Measurements from ENCODE around the gene GIT1.
"Not testable (repeated sequence)": the region's sequence is repeated elsewhere in the genome, so short reads cannot be mapped to it uniquely, and the experiment has no call there.

Gene GIT1

DNA sequence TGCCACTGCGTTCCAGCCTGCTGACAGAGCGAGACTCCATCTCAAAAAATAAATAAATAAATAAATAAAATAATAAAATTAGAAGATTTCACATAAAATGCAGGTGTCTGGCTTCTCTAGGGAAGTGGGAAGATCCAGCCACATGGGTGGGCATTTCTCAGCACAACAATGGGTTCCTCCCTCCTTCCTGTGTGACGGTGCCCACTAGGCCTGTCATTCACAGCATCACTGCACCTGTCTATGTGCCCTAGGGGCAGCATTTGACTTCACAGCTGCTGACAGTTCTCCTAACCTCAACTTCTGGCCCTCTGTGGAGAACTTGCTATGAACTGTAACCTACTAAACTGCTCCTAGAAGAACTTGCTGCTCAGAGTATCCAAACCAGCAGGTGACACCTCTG is 25.6 kb downstream of the GIT1 start:
- Mint-ChIP-seq H3K27me3 (no peaks in the 10 kb centered on the region), H3K36me3 (peaks cover 3% of the 10 kb centered on the region), H3K27ac (peak overlapping the region; percentile 73)

DNA sequence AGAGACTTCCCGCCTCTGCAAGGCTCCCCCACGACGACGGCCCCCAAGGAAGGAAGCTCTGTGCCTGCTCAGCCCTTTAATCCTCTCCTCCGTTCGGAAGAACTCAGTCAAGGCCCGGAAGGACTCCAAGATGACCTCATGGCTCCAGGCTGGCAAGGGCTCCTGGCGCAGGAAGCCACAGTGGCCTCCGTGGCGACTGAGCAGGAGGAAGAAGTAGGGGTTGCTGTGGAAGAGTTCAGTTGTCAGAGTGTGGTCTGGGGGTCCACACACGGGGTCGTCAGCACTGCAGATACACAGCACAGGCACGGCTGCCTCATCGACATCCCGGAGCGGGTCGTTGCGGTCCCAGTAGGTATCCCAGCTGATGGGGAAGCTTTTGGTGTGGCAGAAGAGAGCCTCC is 26.8 kb downstream of the GIT1 start:
- ATAC-seq (ENCODE audit: low read depth): no peak
- Mint-ChIP-seq H3K4me1 (peaks cover 45% of the 10 kb centered on the region), H3K9me3 (no peaks in the 10 kb centered on the region), H3K27me3 (no peaks in the 10 kb centered on the region), H3K36me3 (peaks cover 3% of the 10 kb centered on the region), H3K4me3 (peak overlapping the region; percentile 28), H3K27ac (peak overlapping the region; percentile 93)
- no peak for DNase-seq (ENCODE audit: low spot score in 2 of 2)

More for the DNA sequence above, 25.6 kb downstream of the GIT1 start:
- Mint-ChIP-seq H3K4me1 (peaks cover 39% of the 10 kb centered on the region), H3K9me3 (no peaks in the 10 kb centered on the region), H3K4me3 (peak overlapping the region; percentile 18)
- ATAC-seq (ENCODE audit: low read depth): peak; percentile 34
- peak; percentile 38 to 41 for DNase-seq (ENCODE audit: low spot score in 2 of 2)

DNA sequence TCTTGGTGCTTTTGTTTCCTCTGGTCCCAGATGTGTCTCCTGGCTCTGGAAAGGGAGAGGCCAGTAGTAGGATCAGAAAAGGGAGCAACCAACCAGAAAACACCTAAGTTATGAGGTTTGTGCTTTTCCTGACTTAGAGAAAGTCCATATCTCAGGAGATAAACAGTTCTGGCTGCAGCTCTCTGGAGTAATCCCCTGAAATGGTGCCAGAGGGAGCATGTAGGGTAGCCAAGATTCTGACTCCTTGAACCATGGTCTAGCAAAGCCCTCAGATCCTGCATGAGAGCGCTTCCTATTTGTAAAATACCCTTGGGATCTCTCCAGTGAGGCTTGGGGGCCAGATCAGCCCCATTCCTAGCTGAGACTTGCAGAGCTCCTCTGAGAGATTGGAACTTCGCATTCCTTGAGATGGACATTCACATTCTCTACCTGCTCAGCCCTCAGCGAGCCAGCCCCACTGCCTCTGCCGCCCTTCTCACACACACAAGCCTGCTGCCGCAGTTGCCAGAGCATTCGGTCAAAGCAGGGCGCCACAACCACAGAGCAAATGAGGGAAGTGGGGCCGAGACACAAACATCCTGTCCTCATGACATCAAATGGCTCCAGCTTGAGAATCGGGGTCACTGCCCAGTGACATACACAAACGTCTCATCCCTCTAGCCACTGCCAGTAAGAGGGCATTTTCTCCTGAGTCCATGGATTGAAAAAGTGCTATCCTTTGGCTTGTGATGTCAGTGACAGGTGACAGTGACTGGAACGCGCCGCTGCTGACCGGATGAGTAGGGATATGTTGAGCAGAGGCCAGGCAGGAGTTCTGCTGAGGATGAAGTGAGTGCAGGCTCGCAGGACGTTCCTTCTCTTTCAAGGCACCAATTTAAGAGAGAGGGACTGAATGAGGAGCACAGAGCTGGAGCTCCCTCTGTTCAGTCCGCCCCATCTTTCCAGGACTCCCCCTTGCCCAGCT is 27.6 kb downstream of the GIT1 start:
- peak overlapping the region; percentile 93 for H3K27ac Mint-ChIP-seq
- peaks cover 53% of the 10 kb centered on the region for H3K4me1 Mint-ChIP-seq
- H3K27me3 Mint-ChIP-seq: no peaks in the 10 kb centered on the region
- H3K4me3 Mint-ChIP-seq: peak overlapping the region; percentile 63
- peak; percentile 35 for ATAC-seq (ENCODE audit: low read depth)
- peak in 1 of 2 donors; percentile 45 for DNase-seq (ENCODE audit: low spot score in 2 of 2)
- no peaks in the 10 kb centered on the region for H3K9me3 Mint-ChIP-seq
- H3K36me3 Mint-ChIP-seq: peaks cover 3% of the 10 kb centered on the region

DNA sequence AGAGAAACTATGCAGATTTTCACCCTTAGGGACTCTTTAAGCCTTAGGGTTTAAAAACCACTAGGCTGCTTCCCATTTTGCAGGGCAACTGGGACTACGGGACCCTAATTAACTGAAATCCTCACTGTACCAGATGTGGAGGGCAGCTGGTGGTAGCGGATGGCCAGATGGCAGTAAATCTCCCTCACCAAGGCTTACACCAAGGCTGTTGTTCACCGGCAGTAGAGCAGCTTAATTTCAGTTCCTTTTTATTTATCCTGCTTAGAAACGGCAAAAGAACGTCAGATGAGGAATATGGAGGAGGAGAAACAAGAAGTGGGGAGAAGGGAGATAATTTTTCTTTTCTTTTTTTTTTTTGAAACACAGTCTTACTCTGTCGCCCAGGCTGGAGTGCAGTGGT is 29.1 kb downstream of the GIT1 start:
- DNase-seq (ENCODE audit: low spot score in 2 of 2) (peak; percentile 27 to 38), ATAC-seq (ENCODE audit: low read depth) (peak; percentile 59)
- H3K4me1 Mint-ChIP-seq: peaks cover 51% of the 10 kb centered on the region
- peak overlapping the region; percentile 52 for H3K4me3 Mint-ChIP-seq
- no peaks in the 10 kb centered on the region for H3K9me3 Mint-ChIP-seq
- peaks cover 3% of the 10 kb centered on the region for H3K36me3 Mint-ChIP-seq
- peak overlapping the region; percentile 21 for H3K27ac Mint-ChIP-seq
- no peaks in the 10 kb centered on the region for H3K27me3 Mint-ChIP-seq

DNA sequence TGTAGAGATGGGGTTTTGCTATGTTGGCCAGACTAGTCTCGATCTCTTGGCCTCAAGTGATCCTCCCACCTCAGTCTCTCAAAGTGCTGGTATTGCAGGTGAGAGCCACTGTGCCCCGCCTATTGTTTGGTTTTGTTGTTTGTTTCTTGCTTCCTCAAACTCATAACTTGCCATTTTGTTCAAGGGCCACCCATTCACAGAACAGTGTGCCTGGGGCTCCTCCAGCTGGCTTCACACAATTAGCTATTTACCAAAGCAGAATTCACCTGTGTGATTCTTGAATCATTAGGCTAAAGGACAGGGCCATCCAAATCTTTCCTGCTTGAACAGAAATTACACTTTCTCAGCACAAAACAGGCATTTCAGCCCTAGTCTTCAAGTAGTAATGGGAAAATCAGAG is 29.8 kb downstream of the GIT1 start:
- Mint-ChIP-seq H3K36me3 (peaks cover 3% of the 10 kb centered on the region), H3K4me1 (peaks cover 51% of the 10 kb centered on the region), H3K27ac (peak overlapping the region; percentile 21), H3K9me3 (no peaks in the 10 kb centered on the region), H3K4me3 (peak overlapping the region; percentile 14), H3K27me3 (no peaks in the 10 kb centered on the region)
- peak; percentile 10 for ATAC-seq (ENCODE audit: low read depth)
- no peak for DNase-seq (ENCODE audit: low spot score in 2 of 2)

DNA sequence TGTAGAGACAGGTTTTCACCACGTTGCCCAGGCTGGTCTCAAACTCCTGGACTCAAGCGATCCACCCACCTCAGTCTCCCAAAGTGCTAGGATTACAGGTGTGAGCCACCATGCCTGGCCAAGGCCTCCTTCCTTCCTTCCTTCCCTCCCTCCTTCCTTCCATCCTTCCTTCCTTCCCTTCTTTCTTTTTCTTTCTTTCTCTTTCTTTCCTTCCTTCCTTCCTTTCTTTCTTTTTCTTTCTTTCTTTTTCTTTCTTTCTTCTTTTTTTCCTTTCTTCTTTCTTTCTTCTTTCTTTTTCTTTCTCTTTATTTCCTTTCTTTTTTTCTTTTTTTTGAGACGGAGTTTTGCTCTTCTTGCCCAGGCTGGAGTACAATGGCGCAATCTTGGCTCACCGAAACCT is 31.3 kb downstream of the GIT1 start:
- not testable (repeated sequence) for H3K27ac Mint-ChIP-seq; DNase-seq (ENCODE audit: low spot score in 2 of 2); H3K36me3 Mint-ChIP-seq; H3K4me3 Mint-ChIP-seq; ATAC-seq (ENCODE audit: low read depth); H3K9me3 Mint-ChIP-seq; H3K27me3 Mint-ChIP-seq
- H3K4me1 Mint-ChIP-seq: peaks cover 46% of the 10 kb centered on the region

DNA sequence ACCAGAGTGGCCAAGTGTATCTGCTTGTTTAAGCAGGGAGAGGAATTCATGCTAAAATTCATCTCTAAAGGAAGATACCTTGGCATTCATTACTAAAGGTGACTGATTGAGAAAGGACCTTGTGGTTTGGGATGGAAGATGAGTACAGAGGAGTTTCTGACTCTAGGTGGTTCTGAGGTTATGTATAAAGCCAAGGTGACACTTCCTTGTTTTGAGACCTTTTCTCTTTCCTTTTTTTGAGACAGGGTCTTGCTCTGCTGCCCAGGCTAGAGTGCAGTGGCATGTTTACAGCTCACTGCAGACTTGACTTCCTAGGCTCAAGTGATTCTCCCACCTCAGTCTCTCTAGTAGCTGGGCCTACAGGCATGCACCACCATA is 31.7 kb downstream of the GIT1 start:
- no peak overlapping the region for H3K27ac Mint-ChIP-seq
- ATAC-seq (ENCODE audit: low read depth): peak; percentile 28

DNA sequence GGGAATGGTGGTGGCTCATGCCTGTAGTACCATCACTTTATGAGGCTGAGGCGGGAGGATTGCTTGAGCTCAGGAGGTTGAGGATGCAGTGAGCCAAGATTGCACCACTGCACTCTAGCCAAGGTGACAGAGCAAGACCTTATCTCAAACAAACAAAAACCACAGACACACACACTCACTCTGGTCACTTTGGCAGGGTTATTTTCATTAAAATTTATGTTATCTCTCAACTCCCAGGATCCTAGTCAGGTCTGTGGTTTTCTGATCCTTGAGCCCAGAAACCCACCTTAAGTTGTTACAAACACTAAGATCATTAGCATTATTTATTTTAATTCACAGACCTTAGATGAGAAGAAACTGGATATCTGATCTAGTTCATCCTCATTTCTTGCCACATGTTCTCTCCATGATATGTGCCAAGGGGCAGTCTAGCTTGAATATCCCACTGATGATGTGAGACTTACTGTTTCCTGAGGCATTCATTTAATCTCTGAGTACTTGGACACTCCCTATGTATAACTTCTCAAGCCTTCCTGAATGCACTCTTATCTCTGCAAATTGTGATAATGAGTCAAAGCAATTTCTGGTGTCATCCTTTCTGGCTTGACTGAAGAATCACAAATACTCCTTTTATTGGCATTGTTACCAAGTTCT is 32.2 kb downstream of the GIT1 start:
- no peak overlapping the region for H3K27ac Mint-ChIP-seq
- no peaks in the 10 kb centered on the region for H3K27me3 Mint-ChIP-seq
- no peak for ATAC-seq (ENCODE audit: low read depth)
- H3K9me3 Mint-ChIP-seq: no peaks in the 10 kb centered on the region
- peak overlapping the region; percentile 15 for H3K4me3 Mint-ChIP-seq
- peaks cover 40% of the 10 kb centered on the region for H3K4me1 Mint-ChIP-seq
- no peak for DNase-seq (ENCODE audit: low spot score in 2 of 2)
- H3K36me3 Mint-ChIP-seq: peaks cover 3% of the 10 kb centered on the region

More for the DNA sequence above, 31.7 kb downstream of the GIT1 start:
- no peak for DNase-seq (ENCODE audit: low spot score in 2 of 2)
- Mint-ChIP-seq H3K4me3 (peak overlapping the region; percentile 15), H3K27me3 (no peaks in the 10 kb centered on the region), H3K36me3 (peaks cover 3% of the 10 kb centered on the region), H3K4me1 (peaks cover 44% of the 10 kb centered on the region), H3K9me3 (no peaks in the 10 kb centered on the region)

DNA sequence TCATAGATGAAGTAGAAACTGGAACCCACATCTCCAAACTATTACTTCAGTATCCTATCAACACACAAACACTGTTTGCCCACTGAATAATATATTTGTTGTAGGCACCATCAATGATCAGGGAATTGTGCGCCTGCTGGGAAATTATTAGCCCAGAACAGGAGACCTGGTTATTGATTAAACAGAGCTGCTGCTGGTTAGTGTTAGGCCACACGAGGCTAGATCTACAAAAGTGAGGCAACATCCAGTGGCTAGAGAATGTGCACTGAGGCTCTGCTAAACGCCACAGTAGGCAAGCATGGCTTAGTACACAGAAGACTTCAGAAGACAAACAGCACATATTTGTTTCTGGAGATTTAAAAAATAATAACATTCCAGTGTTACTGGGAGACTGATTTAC is 33.6 kb downstream of the GIT1 start:
- ATAC-seq (ENCODE audit: low read depth) (no peak), DNase-seq (ENCODE audit: low spot score in 2 of 2) (no peak)
- H3K4me3 Mint-ChIP-seq: no peak overlapping the region
- H3K27me3 Mint-ChIP-seq: no peaks in the 10 kb centered on the region
- no peaks in the 10 kb centered on the region for H3K9me3 Mint-ChIP-seq
- H3K27ac Mint-ChIP-seq: no peak overlapping the region
- H3K4me1 Mint-ChIP-seq: peaks cover 31% of the 10 kb centered on the region
- H3K36me3 Mint-ChIP-seq: no peaks in the 10 kb centered on the region

DNA sequence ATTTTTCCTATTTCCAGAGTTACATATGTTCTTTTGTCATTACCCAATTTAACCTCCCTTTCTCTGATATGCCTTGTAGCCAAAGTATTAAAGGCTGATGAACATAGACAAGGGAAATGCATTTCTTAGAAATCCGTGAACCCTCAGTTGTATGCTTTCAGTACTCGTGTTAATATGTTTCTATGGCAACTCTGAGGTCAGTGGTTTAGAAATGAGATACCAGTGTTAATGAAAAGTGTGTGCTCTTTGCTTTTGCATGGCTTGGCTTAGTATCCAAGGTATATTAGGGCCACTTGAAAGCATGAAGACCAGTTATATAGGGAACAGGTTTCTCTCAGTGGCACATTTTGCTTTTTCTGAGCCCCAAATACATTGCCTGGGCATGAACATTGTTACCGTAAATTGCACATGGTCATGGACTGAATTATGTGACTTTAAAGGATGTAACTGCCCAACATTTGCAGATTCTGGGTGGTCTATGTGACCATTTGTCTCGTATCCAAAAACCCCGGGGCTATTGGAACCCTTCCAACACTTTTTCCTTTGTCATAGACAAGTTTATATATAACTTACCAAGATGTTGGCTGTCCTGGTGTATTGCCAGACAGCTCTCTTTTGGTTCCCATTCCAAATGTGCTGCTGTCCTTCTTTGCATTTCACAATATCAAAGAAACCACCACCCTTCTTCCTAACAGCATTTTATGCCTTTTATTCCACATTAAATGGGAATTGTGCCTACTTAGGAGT is 40.1 kb downstream of the GIT1 start:
- no peak for ATAC-seq (ENCODE audit: low read depth)
- Mint-ChIP-seq H3K36me3 (peaks cover 3% of the 10 kb centered on the region), H3K27ac (no peak overlapping the region), H3K9me3 (no peaks in the 10 kb centered on the region), H3K4me1 (no peaks in the 10 kb centered on the region), H3K4me3 (no peak overlapping the region), H3K27me3 (no peaks in the 10 kb centered on the region)
- no peak for DNase-seq (ENCODE audit: low spot score in 2 of 2)

DNA sequence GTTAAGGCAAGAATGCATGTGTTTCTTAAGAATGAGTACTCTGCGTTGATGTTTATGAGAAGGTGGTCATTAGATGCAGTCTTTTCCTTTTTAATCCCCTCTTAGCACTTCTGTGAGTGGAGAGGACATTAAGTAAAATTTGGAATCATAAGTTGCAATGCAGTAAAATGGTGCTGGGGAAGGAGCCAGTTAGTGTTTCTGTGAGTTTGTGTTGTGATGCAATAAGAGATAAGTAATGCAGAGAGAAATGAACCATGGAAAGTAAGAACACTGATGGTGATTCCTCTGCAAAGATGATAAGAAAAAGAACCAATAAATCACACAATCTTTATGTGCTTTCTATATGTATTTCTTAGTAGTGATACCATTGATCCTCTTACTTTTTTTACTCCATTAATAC is 42.6 kb downstream of the GIT1 start:
- Mint-ChIP-seq H3K9me3 (no peaks in the 10 kb centered on the region), H3K4me1 (no peaks in the 10 kb centered on the region), H3K36me3 (peaks cover 10% of the 10 kb centered on the region), H3K27me3 (no peaks in the 10 kb centered on the region), H3K4me3 (no peak overlapping the region), H3K27ac (no peak overlapping the region)
- DNase-seq (ENCODE audit: low spot score in 2 of 2): no peak
- no peak for ATAC-seq (ENCODE audit: low read depth)

DNA sequence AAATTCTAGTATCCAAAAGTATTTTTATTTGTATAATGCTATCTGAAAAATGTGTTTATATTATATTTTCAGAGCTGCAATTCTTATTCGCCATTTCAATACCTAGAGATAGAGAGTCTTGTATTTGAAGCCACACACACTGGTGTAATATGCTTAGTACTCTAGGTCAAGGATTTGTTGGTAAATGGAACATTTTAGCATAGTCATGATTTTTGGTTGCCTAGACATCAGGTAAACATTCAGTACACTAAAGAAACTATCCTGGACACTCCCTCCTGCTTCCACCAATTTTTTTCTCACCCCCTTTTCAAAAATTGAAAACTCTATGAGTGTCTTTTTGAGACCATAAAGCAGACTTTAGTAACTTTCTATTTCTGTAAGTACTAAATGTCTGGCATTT is 43.4 kb downstream of the GIT1 start:
- Mint-ChIP-seq H3K27ac (peak overlapping the region; percentile 59), H3K9me3 (no peaks in the 10 kb centered on the region), H3K4me3 (no peak overlapping the region), H3K4me1 (no peaks in the 10 kb centered on the region), H3K27me3 (no peaks in the 10 kb centered on the region), H3K36me3 (peaks cover 10% of the 10 kb centered on the region)
- DNase-seq (ENCODE audit: low spot score in 2 of 2): no peak
- no peak for ATAC-seq (ENCODE audit: low read depth)

DNA sequence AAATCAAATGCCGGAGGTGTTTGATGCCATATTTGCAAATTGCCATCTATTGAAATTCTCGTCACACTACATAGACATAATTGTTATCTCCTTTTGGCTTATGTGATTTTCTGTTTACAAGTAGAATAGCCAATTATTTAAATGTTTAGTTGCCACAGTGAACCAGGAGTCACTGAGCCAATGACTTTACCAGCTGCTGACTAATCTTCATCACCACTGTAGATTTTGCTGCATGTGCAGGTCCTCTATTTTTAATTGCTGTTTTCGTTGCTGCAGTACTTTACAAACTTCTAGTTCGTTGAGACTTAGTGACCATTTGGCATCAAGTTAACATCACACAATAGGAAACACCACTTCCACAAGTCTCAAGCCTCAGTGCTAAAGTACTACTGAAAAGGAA is 45.4 kb downstream of the GIT1 start:
- Mint-ChIP-seq H3K9me3 (no peaks in the 10 kb centered on the region), H3K36me3 (peaks cover 12% of the 10 kb centered on the region), H3K4me1 (no peaks in the 10 kb centered on the region), H3K27me3 (no peaks in the 10 kb centered on the region), H3K27ac (no peak overlapping the region), H3K4me3 (no peak overlapping the region)
- ATAC-seq (ENCODE audit: low read depth) (no peak), DNase-seq (ENCODE audit: low spot score in 2 of 2) (no peak)

DNA sequence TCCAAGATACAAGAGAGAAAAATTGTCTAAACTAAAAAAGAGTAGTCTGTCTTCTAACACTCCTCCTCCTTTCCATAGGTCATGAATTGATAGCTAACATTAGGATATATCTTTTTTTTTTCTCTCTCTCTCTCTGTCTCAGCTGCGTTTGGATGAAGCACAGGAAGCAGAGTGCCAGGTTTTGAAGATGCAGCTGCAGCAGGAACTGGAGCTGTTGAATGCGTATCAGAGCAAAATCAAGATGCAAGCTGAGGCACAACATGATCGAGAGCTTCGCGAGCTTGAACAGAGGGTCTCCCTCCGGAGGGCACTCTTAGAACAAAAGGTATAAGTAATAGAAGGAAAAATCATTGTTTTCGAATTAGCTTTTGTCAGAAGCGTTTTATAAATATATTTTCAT is 55.5 kb downstream of the GIT1 start:
- Mint-ChIP-seq H3K9me3 (no peaks in the 10 kb centered on the region), H3K27me3 (no peaks in the 10 kb centered on the region), H3K27ac (no peak overlapping the region), H3K4me3 (no peak overlapping the region), H3K4me1 (peaks cover 2% of the 10 kb centered on the region), H3K36me3 (peaks cover 24% of the 10 kb centered on the region)
- no peak for DNase-seq (ENCODE audit: low spot score in 2 of 2)
- ATAC-seq (ENCODE audit: low read depth): no peak
